ENCODE results near the gene SPG7.

Gene SPG7

GRCh38 chr16:89519881-89520280 lies 11.7 kb downstream of the SPG7 start:
- DNase-seq: no peak

- no peak for DNase-seq
Observed at GRCh38 chr16:89522287-89522686, 14.1 kb downstream of the SPG7 start.

- no peak for DNase-seq
Observed at GRCh38 chr16:89523680-89524344, 15.6 kb downstream of the SPG7 start.

- no peak for DNase-seq
Observed at GRCh38 chr16:89525146-89525913, 17.1 kb downstream of the SPG7 start.

- DNase-seq: no peak
Observed at GRCh38 chr16:89529097-89529496, 20.9 kb downstream of the SPG7 start.

- no peak for DNase-seq
Observed at GRCh38 chr16:89530401-89531381, 22.5 kb downstream of the SPG7 start.

- DNase-seq: no peak
Observed at GRCh38 chr16:89531821-89532526, 23.8 kb downstream of the SPG7 start.

GRCh38 chr16:89534252-89534756 lies 26.1 kb downstream of the SPG7 start:
- peak; percentile 59 for DNase-seq

- DNase-seq: no peak
Observed at GRCh38 chr16:89536371-89536770, 28.2 kb downstream of the SPG7 start.

GRCh38 chr16:89536886-89537548 lies 28.8 kb downstream of the SPG7 start:
- DNase-seq: no peak

GRCh38 chr16:89537549-89537925 lies 29.3 kb downstream of the SPG7 start:
- DNase-seq: no peak

GRCh38 chr16:89538286-89538685 lies 30.1 kb downstream of the SPG7 start:
- no peak for DNase-seq

GRCh38 chr16:89540557-89540956 lies 32.4 kb downstream of the SPG7 start:
- DNase-seq: no peak

GRCh38 chr16:89541792-89542191 lies 33.6 kb downstream of the SPG7 start:
- DNase-seq: no peak

- no peak for DNase-seq
Observed at GRCh38 chr16:89544113-89544512, 35.9 kb downstream of the SPG7 start.

- DNase-seq: no peak
Observed at GRCh38 chr16:89544713-89545043, 36.5 kb downstream of the SPG7 start.

- DNase-seq: no peak
Observed at GRCh38 chr16:89545044-89545830, 37.0 kb downstream of the SPG7 start.

- no peak for DNase-seq
Observed at GRCh38 chr16:89545831-89546574, 37.8 kb downstream of the SPG7 start.

- no peak for DNase-seq
Observed at GRCh38 chr16:89546781-89547180, 38.6 kb downstream of the SPG7 start.

- no peak for DNase-seq
Observed at GRCh38 chr16:89547291-89547690, 39.1 kb downstream of the SPG7 start.
